Measurements from ENCODE around the gene ACTR5.

ACTR5 gene

DNA sequence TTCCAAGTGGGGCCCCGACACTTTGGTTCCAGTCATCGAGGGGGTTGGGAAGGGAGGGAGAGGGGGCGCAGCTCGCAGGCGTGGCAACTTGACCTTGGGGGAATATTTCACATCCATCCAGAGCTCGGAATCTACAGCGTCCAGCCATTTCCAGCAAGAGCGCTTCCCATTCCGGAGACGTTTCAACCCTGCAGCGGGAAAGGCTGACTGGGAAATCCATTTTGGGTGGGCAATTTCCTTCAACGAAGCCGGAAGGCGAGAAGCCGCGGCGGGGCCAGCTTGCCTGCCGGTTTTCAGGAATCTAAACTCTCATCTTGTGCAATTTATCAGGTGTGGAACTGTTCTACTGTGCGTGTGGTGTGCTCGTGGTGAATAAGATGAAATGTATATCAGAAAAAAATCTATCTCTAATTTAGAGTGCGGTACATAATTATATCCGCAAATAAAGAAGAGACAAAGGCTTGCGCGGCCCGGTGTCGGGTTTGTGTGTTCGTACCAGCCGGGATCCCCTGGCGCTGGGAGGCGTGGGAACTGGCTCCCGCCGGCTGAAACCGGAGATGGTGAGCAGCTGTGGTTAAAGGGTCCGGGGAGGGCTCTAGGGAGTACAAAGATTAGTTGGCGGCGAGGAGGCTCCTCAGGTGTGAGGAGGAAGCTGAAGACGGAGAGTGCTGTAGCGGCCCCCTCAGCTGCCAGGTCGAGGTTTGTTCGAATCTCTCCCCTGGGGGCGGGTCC is 19.2 kb upstream of the ACTR5 start:
- no peak for DNase-seq (ENCODE audit: low spot score)

DNA sequence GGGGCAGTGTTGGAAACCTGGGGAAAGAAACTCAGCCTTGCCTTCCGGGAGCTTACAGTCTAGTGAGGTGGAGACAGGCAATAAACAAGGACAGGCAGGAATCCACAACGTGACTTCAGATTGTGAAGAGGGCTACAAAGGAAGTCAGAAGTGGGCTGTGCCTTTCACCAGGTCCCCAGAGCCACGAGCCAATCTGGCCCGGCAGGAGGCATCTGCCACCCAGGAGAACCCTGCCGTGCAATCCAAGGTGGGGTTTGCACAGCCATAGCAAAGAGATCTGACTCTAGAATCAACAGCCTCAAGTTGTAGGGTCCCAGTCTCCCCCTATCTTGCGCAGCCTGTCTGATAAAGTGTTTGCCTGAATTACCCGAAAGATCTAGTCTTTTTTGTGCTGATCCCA is 18.5 kb upstream of the ACTR5 start:
- no peak for DNase-seq (ENCODE audit: low spot score)

DNA sequence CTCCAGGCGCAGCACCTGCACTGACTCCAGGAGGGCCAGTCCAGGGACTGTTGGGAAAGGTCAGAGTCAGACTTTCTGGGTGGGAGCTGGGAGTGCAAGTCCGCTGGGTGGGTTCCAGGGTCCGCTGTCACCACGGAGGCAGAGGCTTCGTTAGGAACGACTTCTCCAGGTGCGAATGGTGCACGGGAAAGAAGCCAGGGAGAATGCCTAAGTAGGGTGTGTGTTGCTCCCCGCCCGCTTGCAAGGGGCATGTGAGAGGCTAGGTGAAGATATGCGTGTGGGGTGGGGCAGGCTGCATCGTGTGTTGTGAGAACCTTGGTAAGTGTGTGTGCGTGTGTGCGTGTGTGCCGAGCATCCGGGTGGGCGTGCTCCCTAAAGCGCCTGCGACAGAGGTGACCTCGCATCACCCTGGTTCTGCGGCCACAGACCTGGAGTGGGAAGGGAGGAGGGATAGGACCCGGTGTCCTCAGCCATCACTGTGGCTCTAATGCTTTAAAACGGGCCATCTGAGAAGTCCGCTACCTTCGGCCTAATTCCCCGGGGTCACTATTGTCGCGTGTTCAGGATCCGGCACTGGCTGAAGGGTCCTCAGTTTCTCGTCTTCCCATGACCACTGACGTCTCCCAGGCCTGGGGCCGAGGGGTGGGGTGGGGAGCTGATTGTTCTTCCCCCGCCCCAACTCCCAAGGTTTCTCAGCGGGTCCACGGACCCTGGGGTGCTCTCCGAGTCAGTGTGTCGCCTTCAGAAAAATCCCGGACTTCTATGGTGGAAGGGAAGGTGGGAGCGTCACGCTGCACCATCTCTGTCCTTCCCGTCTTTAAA is 17.9 kb upstream of the ACTR5 start:
- no peak for DNase-seq (ENCODE audit: low spot score)

DNA sequence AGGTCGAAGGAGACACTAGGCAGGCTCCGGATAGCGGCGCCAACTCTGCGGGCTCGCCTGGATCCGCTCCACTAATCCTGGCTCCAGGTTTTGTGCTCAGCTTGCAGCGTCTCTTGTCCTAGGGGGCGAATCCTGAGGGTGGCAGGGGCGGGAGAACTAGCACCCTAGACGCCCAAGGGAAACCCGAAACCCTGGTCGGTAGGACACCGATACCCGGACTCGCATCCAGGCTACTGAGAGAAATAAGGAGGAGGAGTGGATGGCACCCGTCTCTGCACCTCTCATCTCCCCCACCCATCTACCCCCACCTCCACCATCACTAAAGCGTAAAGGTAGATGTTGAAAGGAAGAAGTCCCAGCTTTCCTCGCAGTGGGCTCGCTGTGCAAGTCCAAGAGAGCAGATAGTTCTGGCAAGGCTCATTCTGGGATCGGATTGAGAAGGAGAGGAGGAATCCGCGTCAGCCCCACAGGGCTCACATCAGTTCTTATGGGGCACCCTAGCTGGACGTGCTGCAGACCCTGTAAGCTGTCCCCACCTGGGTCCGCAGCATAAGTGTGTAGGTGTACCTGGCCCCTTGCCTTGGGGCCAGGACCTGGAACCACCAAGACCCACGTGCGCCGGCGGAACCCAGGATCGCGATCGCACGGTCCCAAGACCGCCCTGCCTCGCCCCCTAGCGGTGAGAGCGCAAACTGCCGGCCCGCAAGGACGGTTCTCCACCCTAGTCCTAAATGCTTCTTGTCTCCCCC is 17.1 kb upstream of the ACTR5 start:
- no peak for DNase-seq (ENCODE audit: low spot score)

DNA sequence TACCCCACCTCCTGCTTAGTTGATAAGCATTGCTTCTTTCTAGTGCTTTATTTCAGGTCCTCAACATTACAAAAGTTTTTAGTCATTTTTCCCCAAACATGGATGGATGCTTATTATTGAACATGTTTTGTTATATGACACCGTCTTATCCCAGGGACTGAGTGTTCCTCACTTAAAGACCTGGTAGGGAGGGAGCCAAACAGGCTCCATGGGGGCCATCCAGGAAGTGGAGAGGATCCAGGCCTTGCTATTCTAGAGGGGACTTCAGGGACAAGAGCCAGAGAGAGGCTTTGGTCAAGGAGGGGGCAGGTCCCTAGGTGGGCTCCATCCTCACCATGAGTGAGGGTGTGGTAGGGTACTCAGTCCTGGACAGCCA is 16.5 kb upstream of the ACTR5 start:
- DNase-seq (ENCODE audit: low spot score) = no peak

DNA sequence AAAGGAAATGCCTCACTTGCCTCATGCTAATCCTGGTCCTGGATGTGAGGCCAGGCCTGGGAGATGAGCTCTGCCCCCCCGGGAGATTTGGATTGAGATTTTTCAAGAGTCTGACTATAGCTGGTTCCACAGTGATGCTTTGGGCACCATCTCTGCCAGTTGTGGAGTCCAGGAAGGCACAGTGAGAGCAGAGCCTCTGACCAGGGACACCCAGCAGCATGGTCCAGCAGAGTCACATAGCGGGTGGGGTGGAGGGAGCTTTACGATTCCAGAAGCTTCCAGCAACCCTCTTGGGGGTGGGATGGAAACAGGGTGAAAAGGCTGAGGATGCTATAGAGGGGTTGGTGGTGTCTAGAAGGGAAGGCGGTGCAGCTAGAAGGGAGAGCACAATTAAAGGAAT is 15.3 kb upstream of the ACTR5 start:
- no peak for DNase-seq (ENCODE audit: low spot score)

DNA sequence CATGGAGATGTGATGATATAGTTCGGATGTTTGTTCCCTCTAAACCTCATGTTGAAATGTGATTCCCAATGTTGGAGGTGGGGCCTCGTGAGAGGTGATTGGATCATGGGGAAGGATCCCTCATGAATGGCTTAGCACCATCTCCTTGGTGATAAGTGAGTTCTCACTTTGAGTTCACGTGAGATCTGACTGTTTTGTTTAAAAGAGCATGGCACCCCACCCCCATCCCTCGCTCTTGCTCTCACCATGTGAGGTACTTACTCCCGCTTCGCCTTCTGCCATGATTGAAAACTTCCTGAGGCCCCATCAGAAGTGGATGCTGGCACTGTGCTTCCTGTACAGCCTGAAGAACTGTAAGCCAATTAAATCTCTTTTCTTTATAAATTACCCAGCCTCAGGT is 13.1 kb upstream of the ACTR5 start:
- DNase-seq (ENCODE audit: low spot score) = no peak

DNA sequence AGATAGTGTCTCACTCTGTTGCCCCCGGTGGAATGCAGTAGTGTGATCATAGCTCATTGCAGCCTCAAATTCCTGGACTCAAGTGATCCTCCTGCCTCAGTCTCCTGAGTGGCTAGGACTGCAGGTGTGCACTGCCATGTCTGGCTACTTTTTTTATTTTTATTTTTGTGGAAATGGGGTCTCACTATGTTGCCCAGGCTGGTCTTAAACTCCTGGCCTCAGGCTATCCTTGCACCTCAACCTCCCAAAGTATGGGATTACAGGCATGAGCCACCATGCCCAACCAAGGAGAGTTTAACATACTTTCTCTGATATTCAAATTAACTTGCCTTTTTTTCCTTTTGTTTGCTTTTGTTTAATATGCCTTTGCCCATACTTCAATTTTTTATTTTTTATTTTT is 10.4 kb upstream of the ACTR5 start:
- DNase-seq (ENCODE audit: low spot score) = no peak

DNA sequence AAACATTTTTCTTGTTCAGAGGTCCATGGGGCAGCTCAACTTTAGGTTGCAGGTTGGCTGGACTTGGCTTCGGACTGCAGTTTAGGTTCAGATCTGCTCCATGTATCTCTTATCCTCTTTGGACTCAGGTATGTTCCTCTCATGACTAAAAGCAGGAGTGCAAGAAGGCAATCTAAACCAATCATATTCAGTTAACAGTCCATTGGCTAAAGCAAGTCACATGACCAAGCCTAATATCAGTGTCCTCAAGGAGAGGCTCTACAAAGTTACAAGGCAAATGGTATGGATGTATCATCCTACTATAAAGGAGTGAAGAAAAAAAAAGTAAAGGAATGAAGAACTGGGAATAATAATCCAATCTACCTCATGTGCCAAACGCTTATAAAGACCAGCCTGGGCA is 2.5 kb upstream of the ACTR5 start:
- no peak for DNase-seq (ENCODE audit: low spot score)

DNA sequence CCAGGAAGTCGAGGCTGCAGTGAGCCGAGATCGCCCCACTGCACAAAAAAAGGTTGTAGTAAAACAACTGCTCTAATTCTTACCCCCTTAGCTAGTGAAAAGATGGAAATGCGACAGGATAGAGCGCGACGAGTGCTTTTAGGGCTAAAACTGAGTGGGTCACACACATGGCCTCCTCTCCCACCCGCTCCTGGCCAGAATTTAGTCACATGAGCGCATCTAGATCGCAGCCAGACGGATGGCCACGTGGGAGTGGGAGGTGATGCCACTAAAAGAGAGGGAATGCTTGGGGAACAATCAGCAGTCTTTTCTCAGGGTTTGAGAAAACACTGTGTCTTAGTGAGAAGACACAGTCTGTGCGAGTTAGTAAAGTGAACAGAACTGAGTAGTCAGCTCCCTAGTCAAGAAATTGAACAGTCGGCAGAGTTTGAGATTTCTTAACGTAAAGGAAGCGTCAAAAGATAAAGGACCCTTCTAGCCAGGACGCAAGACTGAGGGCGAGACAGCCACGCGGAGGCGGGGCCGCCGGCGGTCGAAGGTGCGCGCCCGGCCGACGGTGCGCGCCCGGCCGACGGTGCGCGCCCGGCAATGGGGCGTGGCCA is 664 bp upstream of the ACTR5 start:
- DNase-seq (ENCODE audit: low spot score) = no peak

DNA sequence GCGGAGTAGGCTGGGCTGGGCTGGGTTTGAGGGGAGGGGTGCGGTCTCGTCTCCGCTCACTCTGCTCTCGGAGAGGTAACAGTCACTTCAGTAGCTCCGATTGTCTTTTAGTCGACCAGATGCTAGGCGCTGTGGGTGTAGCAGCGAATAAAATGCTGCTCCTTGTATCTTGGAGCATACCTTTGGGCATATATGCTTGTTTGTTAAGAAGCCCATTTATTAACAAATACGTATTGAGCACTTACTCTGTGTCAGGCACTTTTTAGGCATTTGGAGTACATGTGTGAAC is 545 bp downstream of the ACTR5 start:
- no peak for DNase-seq (ENCODE audit: low spot score)

DNA sequence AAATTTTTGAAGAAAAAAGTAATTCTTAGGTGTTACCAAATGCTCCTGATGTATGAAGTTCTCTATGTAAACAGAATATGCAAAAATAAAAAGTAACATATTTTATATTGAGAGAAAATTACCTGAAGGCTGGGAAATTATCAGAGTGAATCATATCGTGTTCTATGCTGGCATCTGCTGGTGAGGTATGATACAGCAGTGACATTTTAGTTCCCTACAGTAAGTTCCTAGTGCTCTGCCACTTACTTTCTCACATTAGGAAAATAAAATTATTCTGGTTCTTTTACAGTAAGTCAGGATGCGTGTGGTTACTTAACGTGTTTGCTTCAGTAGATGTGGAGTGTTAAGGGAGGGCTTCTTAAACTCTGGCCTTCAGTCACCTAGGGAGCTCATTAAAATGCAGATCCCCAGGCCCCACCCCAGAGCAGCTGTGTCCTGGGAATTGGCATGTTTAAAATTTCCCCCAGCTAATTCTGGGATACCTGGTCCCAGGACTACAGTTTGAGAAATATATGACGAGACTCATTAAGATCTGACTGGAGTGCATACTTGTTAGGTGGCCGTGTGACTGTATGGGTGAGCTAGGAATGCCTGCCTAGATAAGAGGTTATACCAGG is 3.2 kb downstream of the ACTR5 start:
- no peak for DNase-seq (ENCODE audit: low spot score)

DNA sequence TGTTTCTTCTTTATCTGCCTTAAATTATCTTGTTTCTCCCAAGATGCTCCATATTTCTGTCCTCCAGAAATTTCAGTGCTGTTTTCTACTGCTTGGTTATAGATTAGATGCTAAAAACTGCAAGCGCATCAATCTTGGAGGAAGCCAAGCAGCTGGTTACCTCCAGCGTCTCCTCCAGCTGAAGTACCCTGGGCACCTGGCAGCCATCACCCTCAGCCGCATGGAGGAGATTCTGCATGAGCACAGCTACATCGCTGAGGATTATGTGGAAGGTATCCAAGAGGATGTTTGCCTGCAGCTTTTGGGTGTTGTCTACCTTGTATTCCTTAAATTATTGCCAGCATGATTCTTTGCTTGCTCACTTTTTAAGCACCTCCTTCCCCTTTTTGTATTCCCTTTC is 3.8 kb downstream of the ACTR5 start:
- DNase-seq (ENCODE audit: low spot score) = no peak

DNA sequence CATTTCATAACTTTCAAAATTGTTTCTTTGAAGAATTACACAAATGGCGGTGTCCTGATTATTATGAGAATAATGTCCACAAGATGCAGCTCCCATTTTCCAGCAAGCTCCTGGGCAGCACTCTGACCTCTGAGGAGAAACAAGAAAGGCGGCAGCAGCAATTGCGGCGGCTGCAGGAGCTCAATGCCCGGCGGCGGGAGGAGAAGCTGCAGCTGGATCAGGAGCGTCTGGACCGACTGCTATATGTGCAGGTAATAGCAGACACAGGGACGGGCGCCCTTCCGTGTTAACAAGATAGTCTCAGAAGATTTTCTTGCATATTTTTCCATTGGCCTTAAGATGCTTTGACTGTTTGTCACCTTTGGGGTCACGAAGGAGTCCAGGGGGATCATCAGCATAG is 6.7 kb downstream of the ACTR5 start:
- no peak for DNase-seq (ENCODE audit: low spot score)

DNA sequence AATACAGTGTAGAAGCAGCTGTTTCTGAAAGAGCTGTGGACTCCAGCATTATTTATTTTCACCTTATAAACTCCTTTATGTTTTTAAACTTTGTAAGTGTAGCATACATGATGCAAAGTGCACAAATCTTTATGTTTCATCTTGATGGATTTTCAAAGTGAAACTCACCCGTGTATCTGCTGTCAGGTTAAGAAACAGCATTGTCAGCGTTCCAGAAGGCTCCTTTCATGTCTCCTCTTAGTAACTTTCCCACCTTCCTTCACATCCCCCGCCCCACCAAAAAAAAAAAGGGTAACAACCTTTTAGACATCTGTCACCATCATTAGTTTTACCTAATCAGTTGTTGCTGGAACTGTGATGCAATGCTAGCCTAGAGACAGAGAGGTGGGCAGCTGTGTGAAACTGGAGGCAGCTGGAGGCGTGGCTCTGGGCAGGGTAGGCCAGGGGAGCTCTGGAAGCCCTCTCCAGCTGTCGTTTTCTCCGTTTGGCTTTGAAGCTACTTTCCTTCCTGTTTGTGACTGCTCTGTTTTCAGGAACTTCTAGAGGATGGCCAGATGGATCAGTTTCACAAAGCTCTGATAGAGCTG is 7.2 kb downstream of the ACTR5 start:
- DNase-seq (ENCODE audit: low spot score) = no peak

DNA sequence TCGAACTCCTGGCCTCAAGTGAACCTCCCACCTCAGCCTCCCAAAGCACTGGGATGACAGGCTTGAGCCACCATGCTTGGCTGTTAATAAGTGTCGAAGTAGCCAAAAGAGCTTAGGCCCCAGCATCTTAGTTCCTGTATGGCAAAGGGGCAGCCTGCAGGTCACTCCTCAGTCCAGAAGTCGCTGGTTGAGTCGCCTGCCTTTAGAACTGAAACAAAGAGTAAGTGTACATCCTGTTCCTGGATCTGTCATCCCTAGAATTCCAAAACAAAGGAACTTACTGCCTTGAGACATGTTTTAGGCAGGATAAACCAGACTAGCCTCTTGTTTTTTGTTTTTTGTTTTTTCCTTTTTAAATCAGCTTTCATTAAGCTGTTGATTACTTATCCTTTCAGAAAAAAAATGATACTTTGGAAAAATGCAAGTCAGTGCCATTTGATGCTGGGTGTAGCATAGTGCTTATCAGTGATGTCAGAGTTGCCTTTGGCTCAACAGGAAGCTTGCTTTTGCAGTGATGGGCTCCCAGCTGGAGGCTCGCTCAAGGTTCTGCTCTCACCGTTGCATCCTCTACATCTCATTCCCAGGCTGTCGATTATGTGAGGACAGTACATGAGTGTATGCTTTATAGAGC is 9.0 kb downstream of the ACTR5 start:
- DNase-seq (ENCODE audit: low spot score) = no peak

DNA sequence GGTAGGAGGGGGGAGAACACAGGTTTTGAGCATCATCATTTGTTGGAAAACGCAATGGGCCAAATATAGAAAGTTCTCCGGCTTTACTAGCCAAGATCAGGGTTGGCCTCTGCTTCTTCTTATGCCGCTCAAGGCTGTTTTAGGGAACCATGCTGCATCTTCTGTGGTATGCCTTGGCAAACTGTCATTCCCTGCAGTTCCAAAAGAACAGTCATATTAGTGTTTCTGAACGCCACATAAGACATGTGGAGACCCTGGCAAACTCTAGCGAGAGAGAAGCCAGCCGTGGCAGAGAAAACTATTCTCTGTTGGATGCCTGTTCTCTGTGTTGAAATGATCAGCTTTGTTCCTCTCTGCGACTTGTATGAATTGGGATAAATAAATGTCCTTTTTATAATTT is 10.8 kb downstream of the ACTR5 start:
- DNase-seq (ENCODE audit: low spot score) = no peak

DNA sequence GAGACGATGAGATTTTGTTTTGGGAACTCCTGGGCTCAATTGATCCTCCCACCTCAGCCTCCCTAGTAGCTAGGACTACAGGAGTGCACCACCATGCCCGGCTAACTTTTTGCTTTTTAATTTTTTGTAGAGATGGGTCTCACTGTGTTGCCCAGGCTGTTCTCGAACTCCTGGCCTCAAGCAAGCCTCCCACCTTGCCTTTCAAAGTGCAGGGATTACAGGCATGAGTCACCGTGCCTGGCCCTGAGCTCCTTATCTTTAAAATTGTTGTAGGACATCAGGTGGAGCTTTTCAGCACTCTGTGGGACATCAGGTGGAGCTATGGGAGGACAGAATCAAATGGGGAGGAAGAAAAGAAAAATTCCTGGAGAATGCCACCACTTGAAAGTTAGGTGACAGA is 12.7 kb downstream of the ACTR5 start:
- DNase-seq (ENCODE audit: low spot score) = no peak

DNA sequence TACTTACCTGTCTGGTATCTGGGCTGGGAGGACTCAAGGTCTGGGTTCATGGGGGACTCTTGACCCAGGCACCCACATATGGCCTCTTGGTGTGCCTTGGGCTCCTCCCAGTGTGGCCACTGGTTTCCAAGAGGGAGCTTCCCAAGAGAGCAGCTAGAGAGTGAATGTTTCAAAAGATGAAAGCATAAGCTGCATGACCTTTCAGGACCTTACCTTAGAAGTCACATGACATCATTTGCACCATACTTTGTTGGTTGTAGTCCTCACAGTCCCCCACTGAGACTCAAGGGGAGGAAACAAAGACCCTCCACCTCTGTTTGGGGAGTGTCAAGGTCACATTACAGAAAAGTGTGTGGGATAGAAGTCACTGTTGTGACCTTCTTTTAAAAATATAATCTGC is 13.9 kb downstream of the ACTR5 start:
- no peak for DNase-seq (ENCODE audit: low spot score)

DNA sequence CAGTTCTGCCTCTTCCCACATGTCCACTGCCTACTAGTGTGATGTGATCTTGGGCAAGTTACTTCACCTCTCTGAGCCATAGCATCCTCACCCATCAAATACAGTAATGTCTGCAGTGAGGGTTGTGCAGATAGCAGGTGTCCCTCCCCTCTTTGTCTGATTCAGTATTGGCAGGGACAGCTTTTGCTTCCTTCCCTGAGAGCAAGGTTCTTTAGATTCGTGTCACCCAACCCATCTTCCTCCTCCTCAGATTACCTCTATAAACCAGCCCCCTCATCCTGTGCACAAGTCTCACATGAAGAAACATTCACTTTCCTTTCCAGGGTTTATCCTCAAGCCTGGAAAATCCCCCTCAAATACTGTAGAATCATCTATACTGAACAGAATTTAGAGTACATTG is 15.4 kb downstream of the ACTR5 start:
- DNase-seq (ENCODE audit: low spot score) = no peak

DNA sequence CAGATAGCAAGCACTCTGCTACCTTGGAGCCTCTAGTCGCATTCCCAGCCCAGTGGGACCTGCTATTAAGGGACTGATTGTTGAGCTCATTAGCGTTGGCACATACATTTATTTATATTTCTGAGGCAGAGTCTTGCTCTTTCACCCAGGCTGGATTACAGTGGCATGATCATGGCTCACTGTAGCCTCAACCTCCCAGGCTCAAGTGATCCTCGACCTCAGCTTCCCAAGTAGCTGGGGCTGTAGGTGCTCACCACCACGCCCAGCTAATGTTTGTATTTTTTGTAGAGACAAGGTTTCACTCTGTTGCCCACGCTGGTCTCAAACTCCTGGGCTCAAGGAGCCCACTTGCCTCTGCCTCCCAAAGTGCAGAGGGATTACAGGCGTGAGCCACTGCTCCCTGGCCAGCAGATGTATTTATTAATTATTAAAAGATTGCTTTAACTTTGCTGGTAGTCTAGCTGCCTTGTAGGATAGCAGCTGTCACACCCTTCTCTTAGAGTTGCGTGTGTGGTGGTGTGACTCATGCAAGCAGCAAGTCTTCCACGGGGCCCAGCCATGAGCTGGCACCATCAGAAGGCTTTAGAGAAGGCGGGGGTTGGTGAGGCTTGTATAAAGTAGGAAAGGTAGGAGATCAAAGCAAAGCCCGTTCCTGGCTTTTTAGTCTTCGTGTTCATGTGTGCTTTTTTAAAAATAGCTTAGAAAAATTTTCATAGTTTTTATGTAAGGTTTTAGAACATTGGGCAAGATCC is 16.5 kb downstream of the ACTR5 start:
- no peak for DNase-seq (ENCODE audit: low spot score)

Data from left forelimb (tissue), 1 donor.